ENCODE measurements around the gene IL3.
A peak's percentile ranks its signal among the peaks of the same experiment; 100 is the strongest.
"Not testable (repeated sequence)": the region's sequence is repeated elsewhere in the genome, so short reads cannot be mapped to it uniquely, and the experiment has no call there.

Gene IL3

DNA sequence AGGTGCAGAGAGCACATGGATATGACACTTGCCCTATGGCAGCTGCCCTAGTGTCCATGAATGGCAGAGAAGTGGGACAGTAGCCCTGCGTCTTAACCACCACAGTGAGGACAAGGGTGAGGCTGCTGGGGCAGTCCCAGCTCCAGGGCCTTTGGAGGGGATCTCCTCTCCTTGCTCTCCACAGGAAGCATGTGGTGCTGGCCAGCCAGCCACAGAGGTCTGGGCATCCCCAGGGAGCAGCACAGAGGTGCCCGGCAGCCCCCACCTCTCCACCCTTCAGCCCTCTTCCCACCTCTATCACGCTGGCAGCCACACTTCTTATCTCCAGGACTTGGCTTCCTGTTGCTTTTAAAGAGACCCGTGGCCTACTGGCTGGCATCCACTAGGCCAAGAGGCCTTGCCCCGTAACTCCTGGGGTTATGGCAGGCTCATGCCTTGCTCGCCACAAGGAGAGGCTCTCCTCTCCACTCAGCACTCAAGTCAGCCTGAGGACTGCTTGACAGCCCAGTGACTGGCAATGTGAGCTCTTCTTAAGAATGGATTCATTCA is 35.0 kb downstream of the IL3 start:
- no peak for DNase-seq

DNA sequence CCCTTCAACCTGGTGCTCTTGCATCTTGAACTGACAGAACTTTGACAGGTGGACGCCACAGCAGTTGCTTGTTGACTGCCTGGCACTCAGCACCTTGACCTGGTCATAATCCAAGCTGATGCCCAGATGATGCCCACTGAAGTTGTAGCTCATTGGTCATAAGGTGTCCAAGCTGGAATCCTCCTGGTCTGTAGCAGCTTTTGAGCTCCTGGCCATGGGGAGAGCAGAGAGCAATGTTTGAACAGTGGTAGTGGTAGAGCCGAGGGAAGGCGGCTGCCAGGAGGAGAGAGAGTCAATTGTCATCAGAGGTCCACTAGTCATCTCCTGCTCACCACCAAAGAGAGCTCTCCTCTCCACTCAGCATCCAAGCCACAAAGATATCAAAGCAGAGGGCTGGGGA is 36.4 kb downstream of the IL3 start:
- no peak for DNase-seq

DNA sequence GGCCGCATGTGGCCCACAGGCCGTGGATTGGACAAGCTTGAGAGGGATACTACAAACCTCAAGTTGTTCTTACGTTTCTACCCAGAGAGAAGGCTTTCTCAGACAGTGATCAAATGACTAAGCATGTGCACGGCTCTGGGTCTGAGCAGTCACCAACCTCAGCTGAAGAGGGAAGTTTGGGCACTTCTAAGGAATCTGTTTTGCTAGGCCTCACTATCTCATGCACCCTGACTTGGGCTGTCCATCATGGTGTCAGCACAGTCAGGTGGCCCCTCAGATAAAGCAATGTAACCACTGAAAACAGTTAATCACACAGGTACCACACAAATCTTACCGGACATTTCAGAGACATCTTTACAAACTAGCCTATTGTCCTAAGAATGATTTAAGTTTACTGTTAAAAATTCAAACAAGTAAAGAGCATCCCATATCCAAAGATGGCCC is 37.7 kb downstream of the IL3 start:
- DNase-seq: no peak

DNA sequence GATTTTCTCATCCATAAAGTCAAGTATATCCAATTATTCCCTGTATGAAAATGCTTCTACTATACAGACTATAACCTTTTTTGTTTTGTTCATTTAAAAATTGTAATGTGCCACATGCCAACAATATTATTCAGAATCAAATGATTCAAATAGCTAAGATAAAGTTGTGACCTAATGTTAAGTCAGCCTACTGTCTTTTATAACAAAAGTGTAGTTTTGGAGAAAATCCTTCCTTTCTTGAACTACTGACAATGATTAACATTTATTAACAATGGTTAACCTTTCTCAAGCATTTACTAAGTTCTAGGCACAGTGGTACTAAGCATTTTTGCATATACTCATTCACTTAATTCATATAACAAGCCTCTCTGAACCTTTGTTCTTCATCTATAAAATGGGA is 38.2 kb downstream of the IL3 start:
- no peak for DNase-seq

DNA sequence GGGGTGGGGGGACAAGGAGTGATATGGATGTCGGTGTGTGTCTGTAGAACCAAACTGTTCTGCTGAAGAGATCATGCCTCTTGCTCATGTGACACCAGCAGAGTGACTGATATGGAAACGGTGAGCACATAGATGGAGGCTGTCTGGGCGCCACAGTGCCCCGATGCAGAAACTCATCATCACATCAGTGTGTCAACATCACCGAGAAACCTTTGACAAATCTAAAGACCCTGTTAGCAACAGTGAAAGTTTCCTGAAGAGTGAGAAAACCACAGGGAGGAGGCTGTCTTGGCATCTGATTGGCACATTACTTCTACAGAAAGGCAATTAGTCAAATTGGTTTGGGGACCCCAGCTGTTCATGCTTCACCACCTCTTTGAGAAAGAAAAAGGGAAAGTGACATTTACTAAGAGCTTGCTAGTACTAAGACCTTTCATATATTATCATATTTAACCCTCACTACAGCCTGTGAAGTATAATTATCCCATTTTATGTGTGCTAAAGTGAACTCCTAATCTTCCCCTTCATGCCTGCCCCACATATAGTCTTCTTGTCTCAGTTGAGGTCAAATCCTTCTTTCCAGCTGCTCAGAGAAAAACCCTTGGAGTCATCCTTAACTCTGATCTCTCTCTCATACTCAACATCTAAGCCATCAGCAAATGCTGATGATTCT is 38.8 kb downstream of the IL3 start:
- no peak for DNase-seq

DNA sequence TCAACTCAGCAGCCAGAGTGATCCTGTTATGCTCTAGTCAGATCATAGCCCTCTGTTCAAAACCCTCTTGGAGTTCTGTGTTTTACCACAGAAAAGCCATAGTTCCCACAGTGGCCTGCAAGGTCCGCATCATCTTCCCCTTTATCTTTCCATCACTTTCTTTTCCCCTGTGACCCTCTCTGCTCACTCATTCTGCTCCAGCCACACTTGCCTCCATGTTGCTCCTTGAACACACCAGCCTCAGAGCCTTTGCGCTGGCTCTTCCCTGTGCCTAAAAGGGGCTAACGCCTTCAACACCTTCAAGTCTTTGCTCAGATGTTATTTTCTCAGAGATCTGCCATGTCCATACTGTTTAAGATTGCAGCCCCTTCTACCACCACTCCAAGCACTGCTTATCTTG is 39.5 kb downstream of the IL3 start:
- DNase-seq: no peak

DNA sequence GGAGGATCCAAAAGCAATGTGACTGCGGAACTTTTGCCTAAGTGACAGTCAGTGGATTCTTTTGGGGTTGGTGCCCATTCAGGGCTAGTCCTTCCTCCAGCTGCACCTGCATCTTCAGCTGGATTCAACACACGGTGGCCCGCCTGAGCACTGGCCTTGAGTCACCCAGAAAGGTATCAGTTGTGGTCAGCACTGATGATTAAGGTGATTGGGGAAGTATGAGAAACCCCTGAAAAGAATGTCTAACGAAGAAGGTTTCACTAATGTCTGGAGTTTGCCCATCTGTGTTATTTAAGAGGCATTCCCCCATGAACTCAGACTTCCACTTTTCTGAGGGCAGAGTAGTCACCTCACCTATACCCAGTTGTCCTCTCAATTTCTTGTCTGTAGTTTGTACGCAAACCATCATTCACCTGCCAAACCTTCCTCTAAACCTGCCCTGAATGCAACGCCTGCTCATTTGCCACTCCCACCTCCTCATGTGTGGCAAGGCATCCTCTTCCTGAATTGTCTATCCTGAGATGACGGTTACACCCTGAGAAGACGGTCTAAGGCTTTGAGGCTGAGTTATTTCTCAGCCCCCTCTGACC is 40.3 kb downstream of the IL3 start:
- no peak for DNase-seq

DNA sequence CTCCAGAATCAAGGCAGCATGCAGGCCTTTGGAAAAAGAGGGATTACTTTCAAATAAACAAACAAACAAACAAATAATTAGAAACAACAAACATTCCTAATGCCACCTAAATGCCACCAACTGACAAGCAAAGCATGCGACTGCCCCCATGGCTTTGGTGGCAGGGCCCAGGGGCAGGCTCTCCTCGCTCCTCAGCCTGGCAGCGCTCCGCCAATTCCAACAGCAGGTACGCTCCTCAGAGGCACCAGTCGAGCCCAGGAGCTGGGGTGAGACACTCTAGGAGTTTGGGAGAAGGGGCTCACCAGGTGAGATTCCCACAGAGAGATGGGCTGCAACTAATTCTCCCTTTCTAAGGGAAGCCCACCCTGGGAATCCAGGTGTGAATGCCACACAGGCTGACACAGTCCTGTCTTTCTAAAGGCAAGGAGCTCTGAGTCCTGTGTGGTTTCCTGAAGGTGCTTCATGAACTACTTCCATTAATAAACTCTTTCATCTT is 41.0 kb downstream of the IL3 start:
- DNase-seq: no peak

DNA sequence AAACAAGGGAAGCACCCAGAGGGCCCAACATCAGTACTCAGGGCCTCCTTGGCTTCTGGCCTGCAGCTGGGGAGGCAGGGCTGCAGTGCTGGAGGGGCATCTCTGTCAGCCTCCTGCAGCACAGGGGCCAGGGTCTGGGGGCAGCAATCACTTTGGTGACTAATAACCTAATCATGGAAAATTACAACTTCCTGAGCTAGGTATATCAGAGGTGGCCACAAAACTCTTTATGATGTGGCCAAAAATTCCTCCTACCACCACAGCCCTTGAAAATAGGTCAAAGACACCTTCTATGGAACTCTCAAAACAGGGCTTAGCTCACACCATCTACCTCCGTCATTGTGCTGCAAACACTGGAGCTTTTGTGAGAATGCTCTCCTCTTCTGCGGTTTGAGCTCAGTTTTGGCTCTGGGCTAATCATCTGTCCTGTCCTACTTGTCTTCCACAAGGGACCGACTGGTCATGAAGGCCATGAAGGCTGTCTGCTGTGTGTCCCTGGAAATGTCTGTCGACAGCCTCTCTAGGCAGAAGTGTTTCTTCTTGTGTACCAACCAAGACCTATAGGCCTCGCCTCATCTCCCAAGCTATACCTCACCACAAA is 41.7 kb downstream of the IL3 start:
- no peak for DNase-seq

DNA sequence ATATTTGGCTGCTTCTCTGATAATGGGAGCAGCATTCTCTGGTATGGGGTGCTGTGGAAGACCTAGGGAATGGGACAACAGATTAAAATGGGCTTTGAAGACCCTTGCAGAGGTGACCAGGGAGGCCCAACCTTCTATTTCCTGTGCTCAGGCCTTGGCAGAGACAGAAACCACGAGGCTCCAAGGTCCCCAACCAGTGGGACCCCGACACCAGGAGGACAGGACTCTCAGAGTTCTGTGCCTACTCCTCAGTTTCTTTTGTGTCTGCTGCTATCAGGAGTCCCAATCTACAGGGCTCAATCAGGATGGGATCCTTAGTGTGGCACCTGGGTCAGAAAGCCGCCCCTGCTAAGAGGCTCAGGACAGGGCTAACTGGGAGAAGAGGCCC is 42.5 kb downstream of the IL3 start:
- no peak for DNase-seq

DNA sequence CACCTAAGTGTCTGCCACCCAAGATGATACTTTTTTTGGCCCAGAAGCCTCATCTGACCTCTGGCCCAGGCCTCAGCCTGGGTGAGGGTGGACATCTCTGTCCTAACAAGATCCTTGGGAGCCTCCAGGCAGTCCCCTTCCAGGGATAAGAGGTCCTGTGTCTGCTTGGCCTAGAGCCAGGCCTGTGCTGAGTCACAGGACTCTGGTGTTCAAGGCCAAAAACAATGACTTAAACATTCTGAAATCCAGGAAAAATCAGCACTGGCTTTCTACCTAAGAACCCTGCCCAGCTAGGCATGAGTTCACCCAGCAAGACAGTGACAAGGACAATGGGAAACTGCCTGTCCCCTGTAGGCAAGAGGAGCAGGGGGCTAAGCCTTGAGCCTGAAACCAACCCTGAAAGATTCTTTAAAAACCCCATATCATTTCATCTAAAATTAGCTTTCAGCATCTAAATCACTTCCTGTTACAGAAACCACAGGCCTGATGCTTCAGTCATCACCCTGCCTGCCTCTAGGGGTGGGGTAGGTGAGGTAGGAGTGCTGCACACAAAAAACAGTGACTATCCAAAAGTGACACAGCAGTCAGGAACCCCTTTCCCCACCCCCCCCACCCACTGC is 43.0 kb downstream of the IL3 start:
- DNase-seq: peak in 3 of 14 donors; percentile 10 to 17 (median 15)

DNA sequence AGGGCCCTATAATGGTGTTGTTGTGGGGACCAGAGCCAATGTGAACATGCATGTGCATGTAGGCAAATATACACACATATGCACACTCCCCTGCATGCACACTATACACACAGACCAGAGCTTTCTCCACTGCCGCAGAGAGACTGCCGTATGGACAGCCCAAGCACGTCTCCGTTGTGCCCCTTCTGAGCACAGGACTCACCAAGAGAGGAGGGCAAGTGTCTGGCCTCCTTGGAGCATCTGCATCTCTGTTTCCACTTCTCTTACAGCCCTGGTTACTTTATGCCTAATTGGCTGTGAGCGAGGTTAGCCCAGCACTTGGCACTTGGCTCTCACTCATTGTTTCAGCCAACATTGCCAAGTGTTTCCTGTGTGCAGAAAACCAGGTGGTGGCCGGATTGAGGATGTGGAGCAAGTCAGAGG is 43.5 kb downstream of the IL3 start:
- peak in 1 of 14 donors; percentile 75 for DNase-seq

DNA sequence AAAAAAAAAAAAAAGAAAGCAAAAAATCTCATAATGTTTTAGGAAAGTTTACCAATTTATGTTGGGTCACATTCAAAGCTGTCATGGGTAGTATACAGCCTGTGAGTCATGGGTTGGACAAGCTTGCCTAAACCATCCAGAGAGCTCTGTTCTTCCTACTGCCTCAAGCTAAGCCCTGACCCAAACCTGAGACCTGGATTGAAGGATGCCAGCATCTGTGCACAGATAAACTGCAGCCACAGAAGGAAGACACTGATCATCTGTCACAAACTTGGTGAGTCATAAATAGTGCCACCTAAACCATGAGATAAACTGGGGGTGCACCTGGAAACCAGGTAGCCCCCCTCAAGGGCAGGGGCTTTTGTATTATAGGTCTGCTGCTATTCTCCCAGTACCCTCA is 44.1 kb downstream of the IL3 start:
- DNase-seq: no peak

DNA sequence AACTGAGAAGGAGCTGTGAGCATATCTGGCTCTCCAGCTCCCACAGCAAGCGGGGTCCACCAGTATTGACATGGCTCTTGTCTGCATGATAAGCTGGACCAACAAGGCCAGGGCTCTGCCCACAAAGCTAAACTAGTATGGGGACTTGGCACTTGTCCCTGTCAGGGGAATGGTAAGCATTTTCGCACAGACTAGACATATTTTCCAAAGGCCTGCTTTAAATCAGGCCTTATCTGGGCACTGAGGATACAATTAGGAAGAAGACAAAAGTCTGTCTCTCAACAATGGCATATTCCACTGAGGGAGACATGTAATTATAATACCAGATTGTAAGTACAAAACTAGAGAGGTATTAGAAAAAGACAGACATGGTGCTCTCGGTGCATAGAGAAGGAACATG is 45.2 kb downstream of the IL3 start:
- no peak for DNase-seq

DNA sequence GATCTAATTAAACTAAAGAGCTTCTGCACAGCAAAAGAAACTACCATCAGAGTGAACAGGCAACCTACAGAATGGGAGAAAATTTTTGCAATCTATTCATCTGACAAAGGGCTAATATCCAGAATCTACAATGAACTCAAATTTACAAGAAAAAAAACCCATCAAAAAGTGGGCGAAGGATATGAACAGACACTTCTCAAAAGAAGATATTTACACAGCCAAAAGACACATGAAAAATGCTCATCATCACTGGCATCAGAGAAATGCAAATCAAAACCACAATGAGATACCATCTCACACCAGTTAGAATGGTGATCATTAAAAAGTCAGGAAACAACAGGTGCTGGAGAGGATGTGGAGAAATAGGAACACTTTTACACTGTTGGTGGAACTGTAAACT is 48.0 kb downstream of the IL3 start:
- DNase-seq: not testable (repeated sequence)

DNA sequence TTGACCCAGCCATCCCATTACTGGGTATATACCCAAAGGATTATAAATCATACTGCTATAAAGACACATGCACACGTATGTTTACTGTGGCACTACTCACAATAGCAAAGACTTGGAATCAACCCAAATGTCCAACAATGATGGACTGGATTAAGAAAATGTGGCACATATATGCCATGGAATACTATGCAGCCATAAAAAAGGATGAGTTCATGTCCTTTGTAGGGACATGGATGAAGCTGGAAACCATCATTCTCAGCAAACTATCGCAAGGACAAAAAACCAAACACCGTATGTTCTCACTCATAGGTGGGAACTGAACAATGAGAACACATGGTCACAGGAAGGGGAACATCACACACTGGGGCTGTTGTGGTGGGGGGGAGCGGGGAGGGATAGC is 48.5 kb downstream of the IL3 start:
- DNase-seq: not testable (repeated sequence)

DNA sequence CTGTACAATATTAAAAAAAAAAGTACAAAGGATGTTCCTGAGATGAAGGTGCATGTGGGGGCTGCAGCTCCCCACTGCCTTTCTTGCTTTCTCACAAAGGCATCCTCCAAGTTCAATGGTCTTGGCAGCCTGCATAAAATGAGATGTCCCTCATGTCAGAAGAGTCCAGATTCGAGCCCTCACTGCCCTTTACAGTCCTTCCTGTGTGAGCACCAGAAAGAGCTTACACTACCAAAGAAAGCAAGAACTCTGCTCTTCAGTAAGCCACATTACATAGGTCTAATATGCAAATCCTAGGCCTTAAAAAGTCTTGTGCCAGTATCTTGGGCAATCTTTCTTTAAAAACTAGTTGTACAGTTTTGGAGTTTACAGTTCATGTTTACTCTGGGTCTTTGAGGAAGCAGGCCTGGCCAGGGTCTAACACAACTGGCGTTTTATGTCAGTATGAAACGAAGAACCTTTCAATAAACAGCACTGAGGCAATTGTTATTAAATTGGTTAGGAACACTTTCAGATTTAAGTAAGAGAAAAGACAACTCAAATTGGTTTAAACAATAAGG is 49.1 kb downstream of the IL3 start:
- no peak for DNase-seq

DNA sequence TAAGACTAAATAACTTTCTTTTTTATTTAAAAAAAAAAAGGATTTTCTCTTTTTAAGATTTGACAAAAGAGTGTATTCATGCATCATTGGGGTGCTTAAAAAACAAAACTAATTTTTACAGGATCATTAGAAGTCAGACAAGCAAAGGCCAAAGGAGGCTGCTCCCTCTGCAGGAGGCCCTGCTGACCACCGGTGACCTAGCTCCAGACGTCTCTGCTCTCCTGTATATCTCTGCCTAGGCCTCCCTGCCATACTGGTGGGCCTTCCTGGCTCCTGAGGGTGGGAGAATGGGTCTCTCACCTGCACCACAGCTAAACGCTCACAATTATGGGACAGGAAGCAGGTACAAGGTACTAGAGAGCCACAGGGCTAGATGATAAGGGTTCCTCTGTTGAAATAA is 49.7 kb downstream of the IL3 start:
- no peak for DNase-seq

DNA sequence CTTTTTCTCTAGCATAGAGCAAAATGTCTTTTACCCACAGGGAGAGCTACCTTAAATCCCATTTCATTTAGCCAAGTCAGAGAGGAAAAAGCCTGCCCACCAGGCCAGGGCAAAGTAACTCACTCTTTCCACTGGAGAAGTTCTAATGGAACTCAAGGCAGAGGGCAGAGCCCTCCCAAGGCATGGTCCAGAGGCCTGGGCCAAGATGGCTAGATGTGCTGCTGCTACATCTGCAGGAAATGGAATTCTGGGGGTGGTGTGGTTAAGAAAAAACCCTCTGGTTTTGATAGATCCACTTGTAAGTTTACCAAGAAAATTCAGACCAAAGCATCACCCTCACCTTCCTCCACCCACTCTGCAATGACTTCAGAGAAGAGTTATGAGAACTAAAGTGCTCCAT is 50.5 kb downstream of the IL3 start:
- DNase-seq: no peak

DNA sequence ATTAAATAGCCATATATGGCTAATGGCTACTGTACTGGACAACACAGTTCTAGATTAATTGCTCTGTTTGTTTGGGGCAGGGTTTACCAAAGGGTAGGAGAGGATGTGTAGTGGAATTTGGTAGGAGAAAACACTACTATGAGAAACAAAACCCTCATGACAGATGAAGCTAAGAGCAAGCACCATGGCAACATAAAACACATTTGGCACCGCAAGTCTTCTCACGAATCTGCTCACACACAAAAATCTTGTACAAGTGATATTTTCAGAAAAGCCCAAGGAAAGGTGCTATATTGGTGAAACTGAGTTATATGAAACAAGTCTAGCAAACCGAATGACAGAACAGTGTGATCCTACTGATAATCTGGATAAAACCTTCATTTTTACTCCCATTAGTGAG is 51.7 kb downstream of the IL3 start:
- DNase-seq: no peak
